Calu3 (cell line): ENCODE measurements around the gene ITPKB. TPM values are rescaled to one million over a fixed set of nuclear protein-coding genes. Genes with fewer than 3 reads are reported as not detected.

Experiments used
- BruUV-seq: library from RNA; stranded (reverse); fragments of 400-500 nt; replicated peaks from 2 replicates; lab custom pipeline; 2021; lab: Mats Ljungman, UMichigan
- CTCF ChIA-PET: fragments of 300-600 bp; sonication (Branson Sonifier 250); formaldehyde crosslinking; loops from one replicate; lab custom pipeline; 2022; ENCODE audit warnings: antibody characterized with exemption; lab: Charles Lee
- DNase-seq: peaks from one replicate; pipeline ENCODE4 v3.0.0; 2022
- H3K27ac Mint-ChIP-seq: one replicate; pipeline ENCODE4 v1.8.0; 2022; ENCODE audit warnings: mixed read lengths; ENCODE audit not compliant: unreplicated experiment
- H3K27me3 Mint-ChIP-seq: one replicate; pipeline ENCODE4 v1.8.0; 2022; ENCODE audit warnings: mixed read lengths; ENCODE audit not compliant: unreplicated experiment
- H3K36me3 Mint-ChIP-seq: one replicate; pipeline ENCODE4 v1.8.0; 2022; ENCODE audit warnings: mild to moderate bottlenecking, moderate library complexity, mixed read lengths; ENCODE audit not compliant: insufficient read depth, unreplicated experiment
- H3K4me1 Mint-ChIP-seq: one replicate; pipeline ENCODE4 v1.8.0; 2022; ENCODE audit warnings: mild to moderate bottlenecking, low read depth, mixed read lengths; ENCODE audit not compliant: unreplicated experiment
- H3K4me3 Mint-ChIP-seq: one replicate; pipeline ENCODE4 v1.8.0; 2022; ENCODE audit warnings: mild to moderate bottlenecking, low read depth, moderate library complexity, mixed read lengths; ENCODE audit not compliant: unreplicated experiment
- H3K9me3 Mint-ChIP-seq: one replicate; pipeline ENCODE4 v1.8.0; 2022; ENCODE audit warnings: low read depth, mixed read lengths; ENCODE audit not compliant: unreplicated experiment
- CTCF ChIP-seq: fragments of 200-600 bp; IDR thresholded peaks from one replicate; pipeline ENCODE4 v1.8.0; 2022; ENCODE audit warnings: antibody characterized with exemption; ENCODE audit not compliant: unreplicated experiment
- intact Hi-C: fragments of 100-400 bp; cut with micrococcal nuclease; formaldehyde crosslinking; loops from one replicate; pipeline ENCODE4 v1.10.0; 2022; ENCODE audit not compliant: unreplicated experiment
- total RNA-seq: library from RNA; stranded (reverse); gene quantifications from 2 replicates; pipeline ENCODE4 v1.2.3, GENCODE V29; 2022

ITPKB gene
- total RNA-seq, 1 experiment from 2014 or later: 11.8 TPM

- DNase-seq: peak; percentile 37
- H3K4me3 Mint-ChIP-seq: no peak overlapping the region
These were observed 21.7 kb downstream of the ITPKB start for GRCh38 chr1:226717256-226717909.

GRCh38 chr1:226716577-226716976, 22.5 kb downstream of the ITPKB start:
- Mint-ChIP-seq H3K36me3 (no peaks in the 10 kb centered on the region), H3K4me1 (peaks cover 26% of the 10 kb centered on the region), H3K27ac (no peak overlapping the region), H3K9me3 (no peaks in the 10 kb centered on the region), H3K4me3 (no peak overlapping the region), H3K27me3 (no peaks in the 10 kb centered on the region)
- CTCF ChIA-PET: no interaction called here
- DNase-seq: no peak
- BruUV-seq: no TSS peak
- no peak for TF ChIP-seq CTCF
- intact Hi-C loops: loop anchor here (10.0 kb wide), 1 partner anchor 98 kb away; no protein-coding TSS in a partner anchor

More at GRCh38 chr1:226717256-226717909, 21.7 kb downstream of the ITPKB start:
- CTCF ChIA-PET: interaction anchor here (0.7 kb wide), 1 partner anchor 112 kb away, joined by 3 read pairs; no protein-coding TSS in a partner anchor
- H3K4me1 Mint-ChIP-seq: peaks cover 26% of the 10 kb centered on the region
- no peak for TF ChIP-seq CTCF
- no peaks in the 10 kb centered on the region for H3K9me3 Mint-ChIP-seq
- no TSS peak for BruUV-seq
- no peaks in the 10 kb centered on the region for H3K36me3 Mint-ChIP-seq
- H3K27me3 Mint-ChIP-seq: no peaks in the 10 kb centered on the region
- intact Hi-C loops: loop anchor here (10.0 kb wide), 1 partner anchor 97 kb away; no protein-coding TSS in a partner anchor
- H3K27ac Mint-ChIP-seq: no peak overlapping the region

- Mint-ChIP-seq H3K27me3 (no peaks in the 10 kb centered on the region), H3K9me3 (no peaks in the 10 kb centered on the region), H3K27ac (no peak overlapping the region), H3K4me1 (peaks cover 14% of the 10 kb centered on the region), H3K36me3 (peaks cover 6% of the 10 kb centered on the region), H3K4me3 (no peak overlapping the region)
- TF ChIP-seq CTCF: no peak
- BruUV-seq: no TSS peak
- intact Hi-C loops: loop anchor here (10.0 kb wide), 1 partner anchor 101 kb away; no protein-coding TSS in a partner anchor
- CTCF ChIA-PET: no interaction called here
- no peak for DNase-seq
These were observed 24.9 kb downstream of the ITPKB start for GRCh38 chr1:226714148-226714547.

GRCh38 chr1:226712742-226713419, 26.2 kb downstream of the ITPKB start:
- no peak for DNase-seq
- CTCF ChIA-PET: no interaction called here
- no TSS peak for BruUV-seq
- Mint-ChIP-seq H3K9me3 (no peaks in the 10 kb centered on the region), H3K27ac (no peak overlapping the region), H3K27me3 (no peaks in the 10 kb centered on the region), H3K4me3 (no peak overlapping the region), H3K36me3 (peaks cover 6% of the 10 kb centered on the region), H3K4me1 (peaks cover 13% of the 10 kb centered on the region)
- no peak for TF ChIP-seq CTCF
- intact Hi-C loops: loop anchor here (10.0 kb wide), 1 partner anchor 102 kb away; no protein-coding TSS in a partner anchor
